CD4-positive, alpha-beta memory T cell (primary cell): ENCODE results near the gene CTNS. TPM values are rescaled to one million over a fixed set of nuclear protein-coding genes. Genes with fewer than 3 reads are reported as not detected.

Source experiments
- CTCF ChIA-PET: fragments of 350-600 bp; sonication (Branson Sonifier 250); formaldehyde crosslinking; loops from one replicate; lab custom pipeline; 2021; ENCODE audit warnings: inconsistent platforms; ENCODE audit not compliant: partially characterized antibody; lab: Charles Lee
- POLR2A ChIA-PET: fragments of 350-600 bp; sonication (Branson Sonifier 250); formaldehyde crosslinking; loops from one replicate; lab custom pipeline; 2021; ENCODE audit not compliant: partially characterized antibody; lab: Charles Lee
- DNase-seq, 5 donors: peaks; one replicate each; pipeline versions ENCODE4 v3.0.0 to v3.0.0-alpha.2; 2020 to 2022; ENCODE audit warnings: mixed read lengths in 1 of 5
- H3K27ac ChIP-seq: one replicate; pipeline ENCODE4 v1.7.0; 2013; ENCODE audit warnings: low read depth, low read length
- H3K27me3 ChIP-seq: 2 replicates; pipeline ENCODE4 v1.7.0; 2013; ENCODE audit warnings: mild to moderate bottlenecking, low read length, moderate library complexity; ENCODE audit not compliant: insufficient read depth
- H3K36me3 ChIP-seq: 2 replicates; pipeline ENCODE4 v1.7.0; 2013; ENCODE audit warnings: mild to moderate bottlenecking, low read length, moderate library complexity; ENCODE audit not compliant: insufficient read depth
- H3K4me1 ChIP-seq: 2 replicates; pipeline ENCODE4 v1.7.0; 2013; ENCODE audit warnings: mild to moderate bottlenecking, low read length, moderate library complexity; ENCODE audit not compliant: insufficient read depth
- H3K4me3 ChIP-seq, 2 donors: one replicate each; pipeline ENCODE4 v1.7.0; 2013; ENCODE audit warnings: low read length in 2 of 2, mild to moderate bottlenecking in 1 of 2
- H3K9me3 ChIP-seq, 2 donors: one replicate each; pipeline ENCODE4 v1.7.0; 2013; ENCODE audit warnings: low read length in 2 of 2, control low read depth in 1 of 2; ENCODE audit not compliant: control insufficient read depth in 1 of 2
- H3K27ac Mint-ChIP-seq, 7 donors: one replicate each; pipeline ENCODE4 v1.8.0; 2020 to 2021; ENCODE audit warnings: mixed read lengths in 7 of 7, mild to moderate bottlenecking in 6 of 7, inconsistent platforms in 3 of 7, moderate library complexity in 3 of 7
- H3K27me3 Mint-ChIP-seq, 2 donors: one replicate each; pipeline ENCODE4 v1.8.0; 2020 to 2021; ENCODE audit warnings: mixed read lengths in 2 of 2
- H3K36me3 Mint-ChIP-seq, 2 donors: one replicate each; pipeline ENCODE4 v1.8.0; 2020 to 2021; ENCODE audit warnings: mixed read lengths in 2 of 2, inconsistent platforms in 1 of 2, mild to moderate bottlenecking in 1 of 2
- H3K4me1 Mint-ChIP-seq, 4 donors: one replicate each; pipeline ENCODE4 v1.8.0; 2020 to 2021; ENCODE audit warnings: mixed read lengths in 4 of 4, mild to moderate bottlenecking in 1 of 4
- H3K4me3 Mint-ChIP-seq, 8 donors: one replicate each; pipeline ENCODE4 v1.8.0; 2020 to 2021; ENCODE audit warnings: mixed read lengths in 8 of 8, mild to moderate bottlenecking in 7 of 8, moderate library complexity in 6 of 8, inconsistent platforms in 3 of 8
- H3K9me3 Mint-ChIP-seq, 8 donors: one replicate each; pipeline ENCODE4 v1.8.0; 2020 to 2021; ENCODE audit warnings: mixed read lengths in 8 of 8, mild to moderate bottlenecking in 5 of 8, inconsistent platforms in 3 of 8, moderate library complexity in 1 of 8
- intact Hi-C: fragments of 100-400 bp; cut with micrococcal nuclease; formaldehyde crosslinking; loops from one replicate; pipeline ENCODE4 v1.15.1; 2023
- polyA plus RNA-seq, 2 donors: library from polyadenylated mRNA; unstranded; fragments of 300-500 nt; fragmentation: Illumina TruSeq; gene quantifications; one replicate each; pipeline ENCODE4 v1.2.3, GENCODE V29; 2021
- total RNA-seq, 2 experiments: library from RNA; stranded (reverse); gene quantifications; one replicate each; pipeline ENCODE4 v1.2.3, GENCODE V29; 2021

CTNS gene
- total and polyA plus RNA-seq, 4 experiments from 2014 or later: 7.7 to 12.0 (median 9.8) TPM

DNA sequence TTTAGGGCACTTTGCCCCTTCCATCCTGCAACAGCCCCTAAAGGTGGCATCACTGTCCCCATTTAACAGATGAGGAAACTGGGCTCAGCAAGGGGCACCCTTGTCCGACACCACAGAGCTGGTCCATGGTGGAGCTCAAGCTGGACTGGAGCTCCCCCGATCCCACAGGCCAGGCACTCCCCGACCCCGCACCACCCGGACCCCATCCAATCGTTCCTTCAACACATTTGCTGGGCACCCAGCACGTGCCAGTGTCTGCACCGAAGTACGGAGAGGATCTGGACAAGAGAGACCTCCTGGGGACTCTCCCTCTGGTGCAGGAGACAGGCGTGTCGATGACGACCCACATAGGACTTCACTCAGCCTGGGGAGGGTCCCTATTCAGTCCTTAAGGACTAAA, 45.5 kb downstream of the CTNS start:
- ChIA-PET CTCF (interaction anchor here (0.8 to 3.3 kb wide), 11 partner anchors 8 to 145 kb away, joined by 3 to 36 read pairs (median 5); partner anchors contain the start of gene P2RX5), POLR2A (interaction anchor here (0.9 to 1.2 kb wide), 3 partner anchors 29 to 55 kb away, joined by 3 to 4 read pairs (median 3); no protein-coding TSS in a partner anchor)
- H3K9me3 Mint-ChIP-seq: no peaks in the 10 kb centered on the region
- H3K4me1 Mint-ChIP-seq: peaks cover 6 to 25% (median 7%) of the 10 kb centered on the region in 4 donors
- peak overlapping the region in 2 of 7 donors; percentile 22 to 46 for H3K27ac Mint-ChIP-seq
- intact Hi-C loops: loop anchor here (2.0 to 5.0 kb wide), 4 partner anchors 41 to 165 kb away; partner anchors contain the start of genes HASPIN and NCBP3
- Histone ChIP-seq H3K9me3 (no peaks in the 10 kb centered on the region), H3K4me3 (no peak overlapping the region), H3K27me3 (no peaks in the 10 kb centered on the region), H3K4me1 (peaks cover 9% of the 10 kb centered on the region), H3K27ac (no peak overlapping the region), H3K36me3 (peaks cover 11% of the 10 kb centered on the region)
- DNase-seq: no peak
- H3K27me3 Mint-ChIP-seq: no peaks in the 10 kb centered on the region
- peaks cover 0 to 11% of the 10 kb centered on the region in 2 donors for H3K36me3 Mint-ChIP-seq
- H3K4me3 Mint-ChIP-seq: no peak overlapping the region

DNA sequence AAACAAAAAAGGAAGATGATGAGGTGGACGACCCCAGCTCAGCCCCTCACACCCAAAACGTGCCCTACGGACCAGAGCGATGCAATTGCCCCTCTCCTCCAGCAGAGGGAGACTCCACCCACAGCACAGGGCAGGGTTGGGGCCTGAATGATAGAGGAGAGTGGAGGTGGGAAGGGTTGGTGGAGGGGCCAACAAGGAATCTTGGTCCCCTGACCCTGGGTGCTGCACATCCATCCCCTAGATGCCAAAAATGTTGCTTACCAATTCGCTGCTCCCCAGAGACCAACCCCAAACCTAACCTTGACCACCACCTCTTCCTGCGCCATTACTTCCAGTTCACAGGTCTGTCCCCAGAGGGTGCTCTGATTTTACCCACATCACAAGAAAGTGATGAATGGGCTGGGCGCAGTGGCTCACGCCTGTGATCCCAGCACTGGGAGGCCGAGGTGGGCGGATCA, 46.5 kb downstream of the CTNS start:
- Mint-ChIP-seq H3K27me3 (no peaks in the 10 kb centered on the region), H3K36me3 (peaks cover 0 to 6% of the 10 kb centered on the region in 2 donors), H3K4me1 (peaks cover 6 to 25% (median 7%) of the 10 kb centered on the region in 4 donors), H3K27ac (peak overlapping the region in 2 of 7 donors; percentile 65 to 70), H3K4me3 (peak overlapping the region in 1 of 8 donors; percentile 21), H3K9me3 (no peaks in the 10 kb centered on the region)
- CTCF ChIA-PET: interaction anchor here (0.7 to 3.3 kb wide), 20 partner anchors 9 to 144 kb away, joined by 3 to 36 read pairs (median 5); partner anchors contain the start of genes HASPIN and P2RX5
- H3K4me3 ChIP-seq: no peak overlapping the region
- H3K36me3 ChIP-seq: peaks cover 2% of the 10 kb centered on the region
- no peaks in the 10 kb centered on the region for H3K27me3 ChIP-seq
- H3K4me1 ChIP-seq: peaks cover 9% of the 10 kb centered on the region
- DNase-seq: peak in 4 of 5 donors; percentile 55 to 62 (median 58)
- POLR2A ChIA-PET: interaction anchor here (0.9 to 1.2 kb wide), 3 partner anchors 28 to 54 kb away, joined by 3 to 4 read pairs (median 3); no protein-coding TSS in a partner anchor
- no peak overlapping the region for H3K27ac ChIP-seq
- intact Hi-C loops: loop anchor here (2.0 to 5.0 kb wide), 4 partner anchors 40 to 164 kb away; partner anchors contain the start of genes HASPIN and NCBP3
- H3K9me3 ChIP-seq: no peaks in the 10 kb centered on the region

DNA sequence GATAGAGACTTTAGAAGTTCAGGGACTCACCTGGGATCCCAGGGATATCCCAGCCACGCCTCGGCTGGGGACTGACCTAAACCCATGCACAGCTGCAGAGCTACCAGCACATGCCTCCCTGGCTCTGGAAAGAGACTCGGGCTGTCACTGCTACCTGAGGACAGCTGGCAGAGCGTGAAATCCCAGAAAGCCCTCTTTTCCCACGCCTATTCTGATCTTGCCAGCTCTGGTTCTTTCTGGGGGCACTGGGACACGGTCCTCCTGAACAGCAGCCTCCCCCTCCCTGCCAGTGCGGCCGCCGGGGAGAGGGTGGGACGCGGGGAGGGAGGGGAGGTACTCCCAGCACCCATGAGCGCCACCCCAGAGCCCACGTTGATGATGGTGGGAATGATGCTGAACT, 48.6 kb downstream of the CTNS start:
- no peak overlapping the region for H3K4me3 ChIP-seq
- no peaks in the 10 kb centered on the region for H3K9me3 ChIP-seq
- DNase-seq: no peak
- ChIA-PET POLR2A (no interaction called here), CTCF (no interaction called here)
- H3K36me3 ChIP-seq: no peaks in the 10 kb centered on the region
- Mint-ChIP-seq H3K27ac (no peak overlapping the region), H3K36me3 (peaks cover 9 to 14% of the 10 kb centered on the region in 2 donors), H3K27me3 (no peaks in the 10 kb centered on the region), H3K9me3 (no peaks in the 10 kb centered on the region), H3K4me1 (peaks cover 3 to 16% (median 6%) of the 10 kb centered on the region in 4 donors), H3K4me3 (no peak overlapping the region)
- H3K27me3 ChIP-seq: no peaks in the 10 kb centered on the region
- H3K4me1 ChIP-seq: peaks cover 9% of the 10 kb centered on the region
- H3K27ac ChIP-seq: no peak overlapping the region
- intact Hi-C loops: no loop called here

DNA sequence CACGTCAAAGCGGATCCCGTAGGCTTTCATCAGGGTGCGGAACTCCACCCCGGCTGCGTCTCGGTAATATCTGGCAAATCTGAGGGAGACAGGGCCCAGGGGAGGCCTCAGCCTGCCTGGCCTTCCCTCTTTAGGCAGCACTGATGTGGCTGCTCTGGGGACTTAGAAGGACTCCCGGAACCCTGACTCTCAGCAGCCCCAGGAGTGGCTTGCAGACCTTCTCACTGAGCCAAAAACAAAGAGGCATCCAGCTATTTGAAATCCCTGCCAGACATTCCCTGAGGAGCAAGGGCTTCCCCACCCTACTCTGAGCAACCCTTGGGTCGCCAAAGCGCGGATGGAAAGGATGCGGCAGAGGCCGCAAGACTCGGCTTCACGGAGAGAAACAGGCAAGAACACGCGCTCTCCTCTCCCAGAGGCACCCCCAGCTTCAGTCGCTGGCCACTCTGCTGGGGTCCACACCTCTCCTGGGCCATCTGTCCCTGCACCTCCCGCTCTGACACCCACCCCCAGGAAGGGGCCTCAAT, 51.5 kb downstream of the CTNS start:
- no peak for DNase-seq
- H3K4me3 Mint-ChIP-seq: no peak overlapping the region
- no peaks in the 10 kb centered on the region for H3K27me3 Mint-ChIP-seq
- H3K4me1 Mint-ChIP-seq: peaks cover 2 to 15% (median 7%) of the 10 kb centered on the region in 4 donors
- CTCF ChIA-PET: no interaction called here
- H3K36me3 Mint-ChIP-seq: peaks cover 17 to 23% of the 10 kb centered on the region in 2 donors
- H3K27me3 ChIP-seq: no peaks in the 10 kb centered on the region
- H3K9me3 Mint-ChIP-seq: no peaks in the 10 kb centered on the region
- intact Hi-C loops: no loop called here
- no peak overlapping the region for H3K4me3 ChIP-seq
- no peaks in the 10 kb centered on the region for H3K36me3 ChIP-seq
- no peaks in the 10 kb centered on the region for H3K9me3 ChIP-seq
- POLR2A ChIA-PET: no interaction called here
- no peak overlapping the region for H3K27ac ChIP-seq
- H3K27ac Mint-ChIP-seq: no peak overlapping the region
- H3K4me1 ChIP-seq: peaks cover 2% of the 10 kb centered on the region

DNA sequence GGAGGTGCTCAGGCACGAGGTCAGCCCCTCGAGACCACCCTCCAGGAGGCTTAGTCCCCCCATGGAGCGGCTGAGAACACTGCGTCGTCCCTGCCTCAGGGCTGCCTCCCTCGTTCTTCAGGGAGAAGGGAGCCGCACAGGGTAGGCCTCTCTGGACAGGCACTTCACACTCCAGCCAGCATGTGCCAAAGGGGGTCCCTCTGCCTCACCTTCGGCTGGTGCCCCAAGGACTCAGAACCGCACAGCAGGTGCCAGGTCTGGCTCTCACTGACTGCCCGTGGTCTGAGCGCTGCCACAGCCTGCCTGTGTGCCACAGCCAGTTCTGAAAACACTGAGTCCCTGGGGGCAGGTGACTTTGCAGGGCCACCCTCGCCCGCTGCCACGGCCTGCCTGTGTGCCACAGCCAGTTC, 52.3 kb downstream of the CTNS start:
- Mint-ChIP-seq H3K4me3 (no peak overlapping the region), H3K27me3 (no peaks in the 10 kb centered on the region), H3K4me1 (peaks cover 3 to 18% (median 8%) of the 10 kb centered on the region in 4 donors), H3K9me3 (no peaks in the 10 kb centered on the region), H3K36me3 (peaks cover 17 to 23% of the 10 kb centered on the region in 2 donors), H3K27ac (peak overlapping the region in 1 of 7 donors; percentile 23)
- intact Hi-C loops: no loop called here
- H3K4me1 ChIP-seq: peaks cover 2% of the 10 kb centered on the region
- no peaks in the 10 kb centered on the region for H3K36me3 ChIP-seq
- no peaks in the 10 kb centered on the region for H3K27me3 ChIP-seq
- POLR2A ChIA-PET: no interaction called here
- CTCF ChIA-PET: no interaction called here
- no peak overlapping the region for H3K4me3 ChIP-seq
- DNase-seq: no peak
- no peaks in the 10 kb centered on the region for H3K9me3 ChIP-seq
- no peak overlapping the region for H3K27ac ChIP-seq

DNA sequence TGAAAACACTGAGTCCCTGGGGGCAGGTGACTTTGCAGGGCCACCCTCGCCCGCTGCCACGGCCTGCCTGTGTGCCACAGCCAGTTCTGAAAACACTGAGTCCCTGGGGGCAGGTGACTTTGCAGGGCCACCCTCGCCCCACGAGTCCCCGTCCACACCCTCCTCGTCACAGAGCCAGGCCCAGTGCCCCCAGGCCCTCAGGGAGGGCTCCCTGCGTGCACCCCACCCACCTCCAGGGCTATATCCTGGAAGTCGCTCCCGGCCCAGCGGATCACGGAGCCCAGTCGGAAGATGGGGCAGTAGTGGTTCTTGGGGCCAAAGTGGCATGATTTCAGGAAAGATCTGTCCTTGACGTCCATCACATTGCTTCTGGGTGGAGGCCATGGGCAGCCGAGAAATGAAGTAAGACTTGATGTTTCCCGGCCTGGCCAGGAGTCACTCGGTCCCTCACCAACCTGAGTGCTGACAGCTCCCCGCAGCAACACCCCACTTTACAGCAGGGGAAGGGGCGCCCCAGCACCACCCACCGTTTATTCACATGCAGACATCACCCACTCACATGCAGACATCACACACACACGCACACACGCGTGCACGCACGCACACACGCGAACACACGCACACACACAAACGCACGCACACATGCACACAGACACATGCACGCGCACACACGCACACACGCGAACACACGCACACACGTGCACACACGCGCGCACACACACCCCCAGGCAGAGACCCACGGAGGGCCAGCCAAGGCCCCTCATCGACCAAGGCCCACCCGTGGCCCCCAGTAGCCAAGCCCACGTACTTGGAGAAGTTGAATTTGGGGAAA, 52.9 kb downstream of the CTNS start:
- H3K27me3 ChIP-seq: no peaks in the 10 kb centered on the region
- intact Hi-C loops: no loop called here
- H3K27ac ChIP-seq: no peak overlapping the region
- Mint-ChIP-seq H3K27ac (peak overlapping the region in 1 of 7 donors; percentile 48), H3K9me3 (no peaks in the 10 kb centered on the region), H3K27me3 (no peaks in the 10 kb centered on the region), H3K4me1 (peaks cover 6 to 24% (median 14%) of the 10 kb centered on the region in 4 donors), H3K4me3 (no peak overlapping the region), H3K36me3 (peaks cover 17 to 24% of the 10 kb centered on the region in 2 donors)
- ChIA-PET POLR2A (no interaction called here), CTCF (no interaction called here)
- no peak for DNase-seq
- H3K4me3 ChIP-seq: no peak overlapping the region
- no peaks in the 10 kb centered on the region for H3K9me3 ChIP-seq
- H3K36me3 ChIP-seq: no peaks in the 10 kb centered on the region
- H3K4me1 ChIP-seq: peaks cover 8% of the 10 kb centered on the region
